Stimulated activated naive CD4-positive, alpha-beta T cell (primary cell): Measurements from ENCODE around the gene OR10K1.
"Not testable (repeated sequence)": the region's sequence is repeated elsewhere in the genome, so short reads cannot be mapped to it uniquely, and the experiment has no call there.

Source experiments
- DNase-seq, 6 experiments: peaks; one replicate each; lab custom pipeline; 2025; lab: John Stamatoyannopoulos, UW

The OR10K1 gene, protein sequence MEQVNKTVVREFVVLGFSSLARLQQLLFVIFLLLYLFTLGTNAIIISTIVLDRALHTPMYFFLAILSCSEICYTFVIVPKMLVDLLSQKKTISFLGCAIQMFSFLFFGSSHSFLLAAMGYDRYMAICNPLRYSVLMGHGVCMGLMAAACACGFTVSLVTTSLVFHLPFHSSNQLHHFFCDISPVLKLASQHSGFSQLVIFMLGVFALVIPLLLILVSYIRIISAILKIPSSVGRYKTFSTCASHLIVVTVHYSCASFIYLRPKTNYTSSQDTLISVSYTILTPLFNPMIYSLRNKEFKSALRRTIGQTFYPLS

GRCh38 chr1:158461534-158461933, at the start of gene OR10K1:
TSS of gene OR10K1 (plus strand) at chr1:158461834. CDS start at chr1:158465562, 3,728 bp downstream.
- no peak for DNase-seq

DNA sequence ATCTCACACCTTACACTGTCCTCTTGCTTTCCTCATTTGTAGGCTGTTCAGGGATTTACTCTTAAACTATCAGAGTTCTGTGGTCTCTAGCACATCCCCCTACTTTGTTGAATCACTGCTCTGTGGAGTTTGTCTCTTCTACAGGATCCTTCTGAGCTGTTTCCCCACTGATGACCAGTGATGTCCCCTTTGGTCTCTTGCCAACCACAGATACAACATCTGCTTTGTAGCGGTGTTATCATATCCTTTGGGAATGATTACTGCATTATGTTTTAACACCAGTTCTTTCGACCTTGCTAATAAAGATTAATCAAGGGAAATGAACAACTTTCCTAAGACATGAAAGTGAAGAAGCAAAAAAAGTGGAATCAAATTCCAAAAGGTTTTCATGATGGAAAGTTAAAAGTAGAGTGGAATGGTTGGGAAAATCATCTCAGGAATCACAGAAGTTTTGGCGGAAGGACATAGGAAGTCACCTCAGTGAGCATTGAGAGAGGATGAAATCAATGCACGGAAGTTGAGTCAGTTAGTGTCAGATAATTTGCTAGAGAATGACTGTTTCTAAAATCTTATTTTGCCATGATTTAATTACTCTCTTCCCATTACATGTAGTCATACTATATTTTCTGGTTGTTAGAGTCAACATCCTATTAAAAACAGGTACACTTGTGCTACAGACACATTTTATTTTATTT, 46.8 kb upstream of the OR10K1 start:
- DNase-seq, result no peak

GRCh38 chr1:158417586-158417985, 44.0 kb upstream of the OR10K1 start:
- DNase-seq, result no peak

DNA sequence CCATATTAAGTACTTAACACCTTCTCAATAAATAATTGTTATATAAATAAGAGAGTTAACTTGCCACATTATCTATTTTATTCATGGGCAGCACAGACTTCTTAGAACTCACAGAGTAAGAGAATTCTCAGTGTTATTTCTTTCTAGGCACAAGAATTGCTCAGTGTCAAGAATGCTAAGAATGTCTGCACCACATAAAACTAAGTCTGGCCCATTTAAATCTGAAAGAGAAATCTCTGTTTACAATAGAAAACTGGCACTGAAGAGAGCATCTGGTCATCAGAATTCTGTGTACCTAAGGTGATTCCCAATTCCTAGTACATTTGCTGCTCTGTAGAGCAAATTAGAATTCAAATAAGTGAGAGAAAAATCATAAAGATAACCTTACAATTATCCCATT, 39.4 kb upstream of the OR10K1 start:
- no peak for DNase-seq

- no peak for DNase-seq
Observed at GRCh38 chr1:158425027-158425426, 36.6 kb upstream of the OR10K1 start.

- DNase-seq, result no peak
Observed at GRCh38 chr1:158426137-158426536, 35.5 kb upstream of the OR10K1 start, which contains the start of gene OR10K2. TSS of gene OR10K2 (minus strand) at chr1:158426237. CDS start at chr1:158420866, 5,371 bp downstream.

DNA sequence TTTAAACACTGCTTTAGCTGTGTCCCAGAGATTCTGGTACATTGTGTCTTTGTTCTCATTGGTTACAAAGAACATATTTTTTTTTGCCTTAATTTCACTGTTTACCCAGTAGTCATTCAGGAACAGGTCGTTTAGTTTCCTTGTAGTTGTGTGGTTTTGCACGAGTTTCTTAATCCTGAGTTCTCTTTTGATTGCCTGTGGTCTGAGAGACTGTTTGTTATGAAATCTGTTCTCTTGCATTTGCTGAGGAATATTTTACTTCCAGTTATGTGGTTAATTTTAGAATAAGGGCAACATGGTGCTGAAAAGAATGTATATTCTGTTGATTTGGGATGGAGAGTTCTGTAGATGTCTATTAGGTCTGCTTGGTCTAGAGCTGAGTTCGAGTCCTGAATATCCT, 31.5 kb upstream of the OR10K1 start:
- DNase-seq, result not testable (repeated sequence)

GRCh38 chr1:158434741-158435140, 26.9 kb upstream of the OR10K1 start:
- no peak for DNase-seq

DNA sequence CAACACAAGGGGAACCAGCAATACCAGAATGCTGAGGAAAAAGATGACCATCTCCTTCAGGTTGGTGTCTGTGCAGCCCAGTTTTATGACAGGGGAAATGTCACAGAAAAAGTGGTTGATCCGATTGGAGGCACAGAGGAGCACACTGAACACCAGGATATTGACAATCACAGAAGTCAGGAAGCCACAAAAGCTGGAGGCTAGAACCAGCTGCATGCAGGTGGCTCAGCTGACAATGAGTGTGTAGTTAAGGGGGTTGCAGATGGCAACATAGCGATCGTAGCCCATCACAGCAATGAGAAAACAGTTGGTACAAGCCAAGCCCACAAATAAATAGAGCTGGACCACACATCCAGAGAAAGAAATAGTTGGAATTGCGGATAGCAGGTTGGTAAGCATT, 16.3 kb upstream of the OR10K1 start:
- DNase-seq, result no peak

DNA sequence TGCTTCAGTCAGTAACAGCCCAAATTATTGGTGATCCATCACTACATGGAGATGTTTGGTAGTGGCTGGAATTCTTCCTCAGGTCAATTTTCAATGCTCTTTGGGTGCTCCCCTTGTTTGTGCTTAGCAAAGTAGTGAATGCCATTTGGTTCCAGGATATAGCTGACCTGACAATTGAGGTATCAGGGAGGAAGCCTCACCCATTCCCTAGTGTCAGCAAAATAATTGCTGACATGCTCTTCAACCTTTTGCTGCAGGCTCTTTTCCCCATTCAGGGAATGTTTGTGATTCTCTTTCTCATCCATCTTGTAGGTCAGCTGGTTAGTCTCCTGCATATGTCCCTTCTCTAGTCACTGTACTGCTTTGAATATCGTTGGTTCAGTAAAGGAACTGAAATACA, 7.1 kb upstream of the OR10K1 start:
- no peak for DNase-seq

- DNase-seq, result no peak
Observed at GRCh38 chr1:158457246-158457645, 4.4 kb upstream of the OR10K1 start.

DNA sequence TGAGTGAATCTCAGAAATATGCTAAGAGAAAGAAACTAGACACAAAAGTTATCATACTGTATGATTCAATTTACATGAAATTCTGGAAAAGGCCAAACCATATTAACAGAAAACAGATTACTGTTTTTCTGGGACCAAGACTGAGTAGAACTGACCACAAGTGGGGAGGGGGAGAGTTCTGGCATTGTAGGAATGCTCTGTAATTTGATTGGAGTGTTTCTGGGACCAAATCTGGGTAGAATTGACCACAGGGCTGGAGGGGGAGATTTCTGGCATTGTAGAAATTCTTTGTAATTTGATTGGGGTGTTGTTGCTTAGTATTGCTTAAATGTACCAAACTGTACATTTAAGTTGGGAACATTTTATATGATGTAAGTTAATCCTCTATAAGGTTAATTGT, 3.4 kb upstream of the OR10K1 start:
- no peak for DNase-seq

DNA sequence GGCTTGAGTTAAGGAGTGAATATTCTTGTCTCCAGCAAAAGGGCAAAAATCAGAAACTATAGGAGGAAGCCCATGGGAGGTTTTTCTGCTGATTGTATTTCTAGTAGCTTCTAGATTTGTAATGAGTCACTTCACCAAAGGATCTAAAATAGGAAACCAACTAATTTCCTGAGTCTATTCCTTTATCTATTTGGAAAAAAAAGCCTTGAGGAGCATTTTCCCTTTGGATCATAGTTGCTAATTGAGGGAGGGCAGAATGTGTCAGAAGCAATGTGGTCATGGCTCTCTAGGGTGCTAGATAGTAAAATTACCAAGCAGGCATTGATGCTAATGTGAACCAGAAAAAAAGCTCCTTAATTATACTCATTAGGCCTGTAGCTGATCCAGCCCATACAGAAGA, 10.3 kb downstream of the OR10K1 start, which contains the start of gene OR10R2:
Gene OR10R2, plus strand, starts transcription at position 301 of the 400 bp plus-strand sequence. CDS start 106 bp downstream, outside the sequence.
- no peak for DNase-seq

DNA sequence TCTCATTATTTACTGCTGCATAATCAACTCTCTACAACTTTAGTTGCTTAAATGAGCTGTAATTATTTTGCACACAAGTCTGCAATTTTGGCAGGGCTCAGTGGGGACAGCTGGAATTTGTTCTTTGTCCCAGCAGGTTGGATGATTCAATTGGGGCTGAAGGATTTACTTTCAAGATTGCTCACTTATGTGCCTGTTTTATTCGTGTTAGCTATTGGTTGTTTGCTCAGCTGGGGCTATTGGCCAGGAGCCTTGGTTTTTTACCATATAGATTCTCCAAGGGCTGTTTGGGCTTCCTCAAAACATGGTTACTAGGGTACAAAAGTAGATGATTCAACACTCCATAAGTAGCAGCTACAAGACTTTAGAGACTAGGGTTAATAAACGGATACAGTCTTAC, 23.8 kb downstream of the OR10K1 start:
- no peak for DNase-seq

DNA sequence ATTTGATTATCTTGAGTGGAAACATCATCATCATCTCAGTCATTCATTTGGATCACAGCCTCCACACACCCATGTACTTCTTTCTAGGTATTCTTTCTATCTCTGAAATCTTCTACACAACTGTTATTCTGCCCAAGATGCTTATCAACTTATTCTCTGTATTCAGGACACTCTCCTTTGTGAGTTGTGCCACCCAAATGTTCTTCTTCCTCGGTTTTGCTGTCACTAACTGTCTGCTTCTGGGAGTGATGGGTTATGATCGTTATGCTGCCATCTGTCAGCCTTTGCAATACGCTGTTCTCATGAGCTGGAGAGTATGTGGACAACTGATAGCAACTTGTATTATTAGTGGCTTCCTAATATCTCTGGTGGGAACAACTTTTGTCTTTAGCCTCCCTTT, 29.7 kb downstream of the OR10K1 start:
- no peak for DNase-seq

DNA sequence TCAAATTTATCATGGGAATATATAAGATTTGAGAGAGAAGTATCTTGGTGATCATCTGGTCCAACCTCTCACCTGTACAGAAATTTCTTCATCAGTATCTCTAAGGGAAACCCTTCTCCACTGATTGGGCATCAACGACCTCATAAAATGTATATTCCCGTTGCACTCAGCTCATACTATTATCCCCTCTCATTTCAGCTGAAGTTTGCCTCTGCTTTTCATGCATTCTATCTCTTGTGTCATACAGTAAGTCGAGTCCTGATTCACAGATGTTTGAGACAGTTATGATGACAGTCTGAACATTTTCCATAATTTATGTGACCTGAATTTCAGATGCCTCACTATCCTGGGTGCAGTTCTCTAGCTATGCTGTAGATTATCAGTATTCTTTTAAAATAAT, 31.4 kb downstream of the OR10K1 start:
- DNase-seq, result no peak

GRCh38 chr1:158494796-158495195, 33.2 kb downstream of the OR10K1 start:
- no peak for DNase-seq

GRCh38 chr1:158496374-158496773, 34.7 kb downstream of the OR10K1 start:
- DNase-seq, result no peak

DNA sequence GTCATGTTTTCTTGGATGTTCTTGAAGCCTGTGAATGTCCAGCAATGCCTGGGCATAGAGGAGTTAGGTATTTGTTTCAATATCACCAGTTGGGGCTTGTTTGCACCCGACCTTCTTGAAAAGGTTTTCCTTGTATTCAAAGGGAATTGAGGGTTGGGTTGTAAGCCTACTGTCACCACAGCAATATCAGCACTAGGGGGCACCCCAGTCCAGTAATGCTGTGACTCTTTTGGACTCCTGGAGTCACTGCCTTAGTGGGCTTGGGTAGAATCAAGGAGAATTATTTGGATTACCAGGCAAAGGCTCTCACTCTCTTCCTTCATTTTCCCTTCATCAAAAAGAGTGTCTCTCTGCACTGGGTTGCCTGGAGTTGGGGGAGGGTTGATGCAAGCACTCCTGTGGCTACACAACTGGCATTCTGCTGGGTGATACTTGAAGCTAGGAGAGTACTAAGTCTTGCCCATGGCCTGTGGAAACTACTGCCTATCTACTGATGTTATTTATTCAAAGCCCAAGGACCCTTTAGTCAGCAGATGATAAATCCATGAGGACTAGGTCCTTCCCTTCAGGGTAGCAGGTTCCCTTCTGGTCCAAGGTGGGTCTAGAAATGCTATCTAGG, 44.8 kb downstream of the OR10K1 start:
- peak in 1 of 6 experiments; percentile 3 for DNase-seq

DNA sequence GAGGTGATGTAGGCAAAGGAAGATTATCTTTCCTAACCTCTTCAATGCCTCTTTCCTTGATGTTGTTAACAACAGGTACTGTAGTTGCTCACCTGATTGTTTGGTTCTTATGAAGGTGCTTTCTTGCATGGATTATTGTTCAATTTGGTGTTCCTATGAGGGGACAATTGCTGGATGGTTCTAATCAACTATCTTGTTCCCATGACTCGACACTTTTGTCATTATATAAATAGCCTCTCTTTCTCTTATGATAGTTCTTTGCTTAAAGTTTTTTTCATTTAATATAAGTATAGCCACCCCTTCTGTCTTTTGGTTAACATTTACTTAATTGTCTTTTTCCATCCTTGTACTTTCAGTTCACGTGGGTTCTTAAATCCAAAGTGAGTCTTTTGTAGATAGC, 45.9 kb downstream of the OR10K1 start:
- DNase-seq, result no peak

GRCh38 chr1:158509471-158510156, 48.0 kb downstream of the OR10K1 start:
- no peak for DNase-seq

DNA sequence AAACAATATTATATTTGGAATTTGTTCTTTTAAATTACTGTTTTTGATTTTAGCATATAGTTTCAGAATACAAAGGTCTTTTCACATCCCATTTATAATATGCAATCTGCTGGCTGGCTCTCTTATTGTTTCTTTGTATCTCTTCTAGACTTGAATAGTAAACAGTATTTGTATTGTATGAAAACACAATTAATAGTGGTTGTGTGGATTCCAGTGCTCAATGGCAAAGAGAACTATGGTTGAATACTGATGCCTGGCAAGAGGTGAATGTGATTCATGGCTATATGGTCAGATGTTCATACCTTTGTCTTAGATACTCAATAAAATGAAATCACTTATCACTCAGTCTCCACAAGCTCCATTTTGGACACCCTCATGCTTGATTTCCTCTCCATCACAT, 55.3 kb downstream of the OR10K1 start:
- no peak for DNase-seq
